Trophoblast cell (in vitro differentiated cells and primary cell): ENCODE data around the gene KLRC3. TPM values are rescaled to one million over a fixed set of nuclear protein-coding genes. Genes with fewer than 3 reads are reported as not detected.
"Not testable (repeated sequence)": the region's sequence is repeated elsewhere in the genome, so short reads cannot be mapped to it uniquely, and the experiment has no call there.

Experiments used
- DNase-seq, 2 donors: peaks; one replicate each; pipeline ENCODE4 v3.0.0-alpha.2; 2016
- H2AFZ ChIP-seq: 2 replicates; pipeline ENCODE4 v1.6.1; 2013; ENCODE audit warnings: low read length, moderate library complexity, mild to moderate bottlenecking; ENCODE audit not compliant: insufficient read depth, poor library complexity
- H2AK5ac ChIP-seq: 2 replicates; pipeline ENCODE4 v1.6.1; 2013; ENCODE audit warnings: mild to moderate bottlenecking, low read length
- H2BK120ac ChIP-seq: 2 replicates; pipeline ENCODE4 v1.6.1; 2013; ENCODE audit warnings: low read length, mild to moderate bottlenecking, moderate library complexity; ENCODE audit not compliant: insufficient read depth, poor library complexity
- H2BK12ac ChIP-seq: 2 replicates; pipeline ENCODE4 v1.6.1; 2013; ENCODE audit warnings: mild to moderate bottlenecking, low read length, moderate library complexity
- H2BK5ac ChIP-seq: 2 replicates; pipeline ENCODE4 v1.6.1; 2013; ENCODE audit warnings: low read length, low read depth, moderate library complexity, mild to moderate bottlenecking; ENCODE audit not compliant: poor library complexity
- H3K14ac ChIP-seq: 2 replicates; pipeline ENCODE4 v1.6.1; 2013; ENCODE audit warnings: mild to moderate bottlenecking, low read length
- H3K18ac ChIP-seq: 2 replicates; pipeline ENCODE4 v1.6.1; 2013; ENCODE audit warnings: mild to moderate bottlenecking, low read length
- H3K23ac ChIP-seq: 2 replicates; pipeline ENCODE4 v1.6.1; 2013; ENCODE audit warnings: low read length
- H3K27ac ChIP-seq: 2 replicates; pipeline ENCODE4 v1.5.1; 2013; ENCODE audit warnings: low read depth, mild to moderate bottlenecking, inconsistent platforms, low read length, moderate library complexity
- H3K27me3 ChIP-seq: 2 replicates; pipeline ENCODE4 v1.6.1; 2013; ENCODE audit warnings: inconsistent platforms, mild to moderate bottlenecking, low read length, moderate library complexity; ENCODE audit not compliant: insufficient read depth
- H3K36me3 ChIP-seq, 2 experiments: 1 replicate in 1 of 2; 2 replicates in 1 of 2; pipeline ENCODE4 v1.6.1; 2013; ENCODE audit warnings: low read length in 2 of 2, mild to moderate bottlenecking in 2 of 2, moderate library complexity in 1 of 2; ENCODE audit not compliant: insufficient read depth in 2 of 2, control insufficient read depth in 1 of 2
- H3K4ac ChIP-seq: 2 replicates; pipeline ENCODE4 v1.6.1; 2013; ENCODE audit warnings: low read depth, mild to moderate bottlenecking, low read length, moderate library complexity
- H3K4me1 ChIP-seq, 2 experiments: 1 replicate in 1 of 2; 2 replicates in 1 of 2; pipeline ENCODE4 v1.6.1; 2013; ENCODE audit warnings: low read length in 2 of 2, mild to moderate bottlenecking in 2 of 2, moderate library complexity in 1 of 2; ENCODE audit not compliant: insufficient read depth in 2 of 2, control insufficient read depth in 1 of 2
- H3K4me2 ChIP-seq: 2 replicates; pipeline ENCODE4 v1.6.1; 2013; ENCODE audit warnings: inconsistent platforms, mild to moderate bottlenecking, low read length, moderate library complexity
- H3K4me3 ChIP-seq: 2 replicates; pipeline ENCODE4 v1.5.1; 2013; ENCODE audit warnings: mild to moderate bottlenecking, low read depth, low read length, inconsistent platforms
- H3K79me1 ChIP-seq: one replicate; pipeline ENCODE4 v1.6.1; 2013; ENCODE audit warnings: low read length
- H3K79me2 ChIP-seq: 2 replicates; pipeline ENCODE4 v1.6.1; 2013; ENCODE audit warnings: low read length, mild to moderate bottlenecking; ENCODE audit not compliant: control insufficient read depth, insufficient read depth, poor library complexity
- H3K9ac ChIP-seq: 2 replicates; pipeline ENCODE4 v1.6.1; 2013; ENCODE audit warnings: mild to moderate bottlenecking, low read length
- H3K9me3 ChIP-seq: 2 replicates; pipeline ENCODE4 v1.6.1; 2013; ENCODE audit warnings: low read depth, mild to moderate bottlenecking, control low read depth, inconsistent platforms, low read length; ENCODE audit not compliant: insufficient read depth
- H4K12ac ChIP-seq: 2 replicates; pipeline ENCODE4 v1.6.1; 2013; ENCODE audit warnings: low read depth, mild to moderate bottlenecking, low read length, moderate library complexity
- H4K8ac ChIP-seq: 2 replicates; pipeline ENCODE4 v1.6.1; 2013; ENCODE audit warnings: low read depth, mild to moderate bottlenecking, low read length, moderate library complexity
- H4K91ac ChIP-seq: one replicate; pipeline ENCODE4 v1.6.1; 2013; ENCODE audit warnings: low read depth, mild to moderate bottlenecking, low read length, moderate library complexity
- WGBS: extraction: QIAGEN DNeasy Blood & Tissue Kit; methylation state at CpG from one replicate; pipeline ENCODE4 v1.1.7; 2013; ENCODE audit warnings: missing lambda C conversion rate; ENCODE audit not compliant: insufficient read length, insufficient coverage; ENCODE audit errors: extremely low coverage; 5-methylcytosine and 5-hydroxymethylcytosine counted together
- polyA plus RNA-seq: library from polyadenylated mRNA; stranded (reverse); fragments of 200-250 nt; gene quantifications from 2 replicates; pipeline ENCODE4 v1.2.3, GENCODE V29; 2013

KLRC3 gene
- 0.15 and 0.17 TPM in 2 replicates for polyA plus RNA-seq

GRCh38 chr12:10420334-10420733, at the start of gene KLRC3:
Gene KLRC3 (minus strand): TSS chr12:10420595. CDS start chr12:10420550, 45 bp downstream.
- H2BK5ac ChIP-seq, H3K79me2 ChIP-seq, H3K4me2 ChIP-seq, H2BK12ac ChIP-seq, H3K14ac ChIP-seq, H4K91ac ChIP-seq, H4K12ac ChIP-seq, H3K18ac ChIP-seq, H3K4me3 ChIP-seq, H3K4ac ChIP-seq, H2BK120ac ChIP-seq, DNase-seq, H4K8ac ChIP-seq, H3K23ac ChIP-seq, H3K9me3 ChIP-seq, H3K36me3 ChIP-seq, H3K79me1 ChIP-seq, H3K4me1 ChIP-seq, H2AK5ac ChIP-seq, H3K9ac ChIP-seq, H3K27me3 ChIP-seq, H3K27ac ChIP-seq, H2AFZ ChIP-seq: not testable (repeated sequence)
- WGBS, result no CpG with 5 or more reads among the region's 1 CpG

DNA sequence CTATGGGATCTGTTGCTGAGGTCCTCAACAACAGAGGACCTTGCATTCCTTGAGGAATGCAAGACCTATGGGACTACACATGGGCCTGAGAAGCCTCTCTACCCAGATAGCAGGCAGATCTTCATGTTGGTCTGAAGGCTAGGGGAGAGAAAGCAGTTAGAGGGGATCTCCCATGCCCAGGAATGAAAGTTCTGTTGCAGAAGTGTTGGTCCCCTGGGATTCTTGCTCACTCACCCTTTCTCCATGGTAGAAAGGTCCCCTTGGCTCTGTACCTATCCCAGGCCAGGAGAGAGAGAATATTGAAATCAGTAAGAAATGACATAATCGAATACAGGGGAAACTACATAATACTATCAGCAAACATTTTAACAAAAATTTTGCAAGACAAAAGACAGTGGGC, 49.3 kb upstream of the KLRC3 start:
- Histone ChIP-seq H3K79me2 (no peaks in the 10 kb centered on the region), H4K8ac (no peak overlapping the region), H3K4ac (no peak overlapping the region), H3K14ac (no peak overlapping the region), H3K36me3 (no peaks in the 10 kb centered on the region), H3K4me1 (no peaks in the 10 kb centered on the region), H3K4me2 (no peak overlapping the region), H2AFZ (no peak overlapping the region), H3K27me3 (no peaks in the 10 kb centered on the region), H2BK5ac (no peak overlapping the region), H2BK120ac (no peak overlapping the region), H2AK5ac (no peak overlapping the region), H3K9ac (no peak overlapping the region), H3K4me3 (no peak overlapping the region), H3K9me3 (no peaks in the 10 kb centered on the region), H2BK12ac (no peak overlapping the region), H4K12ac (no peak overlapping the region), H4K91ac (no peak overlapping the region), H3K23ac (no peak overlapping the region), H3K18ac (no peak overlapping the region), H3K79me1 (no peaks in the 10 kb centered on the region), H3K27ac (no peak overlapping the region)
- no peak for DNase-seq
- WGBS, result no CpG with 5 or more reads among the region's 1 CpG

- Histone ChIP-seq H4K12ac (no peak overlapping the region), H3K79me1 (no peaks in the 10 kb centered on the region), H2BK12ac (no peak overlapping the region), H3K9ac (no peak overlapping the region), H2AK5ac (no peak overlapping the region), H2BK120ac (no peak overlapping the region), H3K4me2 (no peak overlapping the region), H4K8ac (no peak overlapping the region), H3K4ac (no peak overlapping the region), H3K4me1 (no peaks in the 10 kb centered on the region), H3K27ac (no peak overlapping the region), H3K9me3 (no peaks in the 10 kb centered on the region), H3K79me2 (no peaks in the 10 kb centered on the region), H3K36me3 (no peaks in the 10 kb centered on the region), H3K23ac (no peak overlapping the region), H2BK5ac (no peak overlapping the region), H3K4me3 (no peak overlapping the region), H3K14ac (no peak overlapping the region), H3K18ac (no peak overlapping the region), H3K27me3 (no peaks in the 10 kb centered on the region), H2AFZ (no peak overlapping the region), H4K91ac (no peak overlapping the region)
- no CpG with 5 or more reads among the region's 4 CpGs for WGBS
- DNase-seq, result no peak
Observed at GRCh38 chr12:10466311-10466710, 45.9 kb upstream of the KLRC3 start.

- no peak overlapping the region for H4K8ac ChIP-seq
- no peaks in the 10 kb centered on the region for H3K79me1 ChIP-seq
- H2BK120ac ChIP-seq, result no peak overlapping the region
- no peak overlapping the region for H3K18ac ChIP-seq
- H3K27ac ChIP-seq, result no peak overlapping the region
- H3K36me3 ChIP-seq, result no peaks in the 10 kb centered on the region
- no peak overlapping the region for H4K91ac ChIP-seq
- no CpG with 5 or more reads among the region's 3 CpGs for WGBS
- H2BK12ac ChIP-seq, result no peak overlapping the region
- no peak overlapping the region for H3K4me2 ChIP-seq
- H3K4ac ChIP-seq, result no peak overlapping the region
- no peak overlapping the region for H3K14ac ChIP-seq
- no peaks in the 10 kb centered on the region for H3K9me3 ChIP-seq
- H3K4me1 ChIP-seq, result peaks cover 0 to 7% of the 10 kb centered on the region in 2 experiments
- no peaks in the 10 kb centered on the region for H3K27me3 ChIP-seq
- H3K9ac ChIP-seq, result no peak overlapping the region
- no peaks in the 10 kb centered on the region for H3K79me2 ChIP-seq
- H3K23ac ChIP-seq, result no peak overlapping the region
- DNase-seq, result no peak
- H4K12ac ChIP-seq, result no peak overlapping the region
- no peak overlapping the region for H2AFZ ChIP-seq
- H3K4me3 ChIP-seq, result no peak overlapping the region
- H2BK5ac ChIP-seq, result no peak overlapping the region
- no peak overlapping the region for H2AK5ac ChIP-seq
Observed at GRCh38 chr12:10457760-10458159, 37.4 kb upstream of the KLRC3 start.
